GM21528 (cell line): ENCODE measurements around the gene CDK5R2.
"Not testable (repeated sequence)": the region's sequence is repeated elsewhere in the genome, so short reads cannot be mapped to it uniquely, and the experiment has no call there.

Source experiments
- ATAC-seq: cut with Tn5 transposase; IDR thresholded peaks from one replicate; pipeline ENCODE4 v1.9.1; 2021; ENCODE audit warnings: mild to moderate bottlenecking, moderate library complexity; ENCODE audit not compliant: unreplicated experiment, low FRiP score

Gene CDK5R2

DNA sequence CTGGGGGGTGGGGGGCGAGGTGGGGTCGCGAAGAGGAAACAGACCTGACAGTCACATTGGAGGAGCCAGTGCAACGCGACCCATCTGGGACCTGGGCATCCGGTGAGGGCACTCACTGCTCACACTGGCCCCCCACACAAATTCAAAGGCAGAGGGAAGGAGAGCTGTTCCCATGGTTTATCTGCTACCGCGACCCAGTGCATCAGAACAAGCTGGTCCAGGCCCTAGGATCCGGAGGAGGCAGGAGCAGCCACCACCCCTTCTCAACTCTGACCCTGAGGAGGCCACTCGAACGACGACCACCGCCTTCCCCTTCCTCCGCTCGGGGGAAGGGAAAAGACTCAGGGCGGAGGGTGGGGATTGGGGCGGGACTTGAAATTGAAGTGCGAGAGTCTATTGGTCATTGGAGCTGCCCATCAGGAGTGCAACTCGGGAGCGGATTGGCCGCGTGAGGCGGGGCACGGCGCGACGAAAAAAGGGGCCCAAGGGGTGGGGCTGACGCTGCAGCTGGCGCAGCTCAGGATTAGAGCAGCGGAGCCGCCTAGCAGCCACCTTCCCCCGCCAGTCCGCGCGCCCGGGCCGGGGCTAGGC lies at the start of gene CDK5R2:
TSS of gene CDK5R2 (plus strand) at position 526 of the 591 bp plus-strand sequence. CDS start 155 bp downstream, outside the sequence.
- peak; percentile 96 for ATAC-seq

DNA sequence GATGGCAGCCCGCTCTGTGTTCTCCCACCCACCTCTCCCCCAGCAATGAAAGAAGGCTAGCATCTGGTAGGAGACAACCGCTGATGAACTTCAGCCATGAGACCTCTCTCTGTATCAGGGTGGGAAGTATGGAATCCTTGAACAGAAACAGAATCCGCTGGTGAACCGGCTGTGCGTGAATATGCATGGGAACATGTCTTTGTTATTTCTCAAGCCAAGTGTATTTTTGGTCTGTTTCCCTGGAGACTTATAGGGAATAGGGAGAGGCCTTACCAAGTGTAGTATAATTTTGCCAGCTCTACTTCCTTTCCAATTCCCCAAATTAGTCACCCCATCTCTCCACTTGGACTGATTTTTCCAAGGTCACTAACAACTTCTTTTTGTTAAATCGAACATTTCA lies 48.7 kb upstream of the CDK5R2 start:
- no peak for ATAC-seq

DNA sequence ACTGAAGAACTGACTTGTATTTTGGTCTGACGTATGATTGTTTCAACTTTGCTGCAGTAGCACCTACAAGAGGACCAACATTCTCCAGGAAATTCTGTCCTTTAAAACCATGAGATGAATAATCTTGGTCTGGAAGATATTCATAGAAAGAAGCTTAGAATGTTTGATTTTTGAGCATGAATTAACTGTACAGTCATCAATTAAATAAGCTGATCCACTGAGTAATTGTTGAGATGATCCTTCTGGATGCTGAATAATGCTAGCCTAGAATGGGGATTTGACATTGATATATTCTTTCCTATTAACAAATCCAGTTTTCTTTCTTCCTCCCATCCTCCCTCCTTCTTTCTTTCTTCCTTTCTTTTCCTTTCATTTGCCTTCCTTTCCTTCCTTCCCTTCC lies 39.0 kb upstream of the CDK5R2 start:
- ATAC-seq, result no peak

DNA sequence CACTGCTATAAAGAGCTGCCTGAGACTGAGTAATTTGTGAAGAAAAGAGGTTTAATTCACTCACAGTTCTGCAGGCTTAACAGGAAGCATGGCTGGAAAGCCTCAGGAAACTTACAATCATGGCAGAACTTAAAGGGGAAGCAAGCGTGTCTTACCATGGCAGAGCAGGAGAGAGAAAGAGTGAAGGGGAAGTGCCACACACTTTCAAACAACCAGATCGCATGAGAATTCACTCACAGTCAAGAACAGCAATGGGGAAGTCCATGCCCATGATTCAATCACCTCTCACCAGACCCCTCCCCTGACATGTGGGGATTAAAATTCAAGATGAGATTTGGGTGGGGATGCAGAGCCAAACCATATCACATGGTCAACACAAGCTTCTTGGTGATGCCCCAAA lies 34.7 kb upstream of the CDK5R2 start:
- no peak for ATAC-seq

DNA sequence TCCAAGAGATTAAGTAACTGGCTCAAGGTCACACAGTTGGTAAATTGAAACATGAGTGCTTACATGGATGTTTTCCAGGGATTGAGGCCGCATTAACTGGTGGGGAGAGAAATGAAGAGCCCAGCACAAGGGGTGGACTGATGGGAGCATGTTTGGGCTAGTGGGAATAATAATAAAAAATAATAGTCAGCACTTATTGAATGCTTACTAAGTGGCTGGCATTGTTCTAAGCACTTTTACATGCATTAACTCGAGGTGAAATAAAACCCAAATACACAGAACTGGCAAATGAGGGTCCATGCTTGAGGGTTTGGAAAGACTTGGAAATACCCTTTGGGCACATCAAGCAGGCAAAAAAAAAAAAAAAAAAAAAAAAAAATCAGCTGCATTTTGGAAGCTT lies 34.0 kb upstream of the CDK5R2 start:
- no peak for ATAC-seq

DNA sequence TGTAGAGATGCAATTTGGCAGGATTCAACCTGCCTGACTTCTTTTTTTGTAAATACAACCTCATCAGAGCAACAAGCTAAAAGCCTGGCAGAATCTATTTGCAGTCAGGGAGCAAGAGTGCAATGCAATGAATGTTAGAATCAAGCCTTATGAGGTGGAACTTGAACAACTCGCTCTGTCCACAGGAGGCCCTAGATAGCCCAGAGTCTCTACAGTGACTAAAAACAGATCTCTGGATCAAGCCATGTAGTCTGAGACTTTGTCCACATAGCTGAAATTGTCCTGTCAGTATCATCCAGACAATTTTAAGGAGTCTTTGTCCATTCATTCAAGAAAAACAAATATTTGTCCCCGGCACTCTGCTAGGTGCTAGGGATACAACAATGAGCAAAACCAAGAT lies 32.0 kb upstream of the CDK5R2 start:
- no peak for ATAC-seq

DNA sequence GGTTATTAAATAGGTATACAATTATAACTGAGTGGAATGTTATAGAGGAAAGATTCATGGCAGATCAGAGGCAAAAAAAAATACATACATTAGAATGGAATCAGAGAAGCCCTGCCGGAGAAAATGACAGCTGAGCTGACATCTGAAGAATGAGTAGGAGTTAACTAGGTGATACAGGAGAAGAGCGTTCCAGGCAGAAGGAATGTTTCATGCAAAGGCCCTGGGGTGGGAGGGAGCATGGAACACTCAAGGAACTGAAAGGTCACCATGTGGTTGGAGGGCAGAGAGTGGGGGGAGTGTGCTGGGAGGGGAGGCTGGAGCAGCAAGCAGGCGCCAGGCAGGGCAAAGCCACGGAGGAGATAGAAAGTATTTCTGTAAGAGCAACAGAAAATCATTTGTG lies 31.6 kb upstream of the CDK5R2 start:
- no peak for ATAC-seq

DNA sequence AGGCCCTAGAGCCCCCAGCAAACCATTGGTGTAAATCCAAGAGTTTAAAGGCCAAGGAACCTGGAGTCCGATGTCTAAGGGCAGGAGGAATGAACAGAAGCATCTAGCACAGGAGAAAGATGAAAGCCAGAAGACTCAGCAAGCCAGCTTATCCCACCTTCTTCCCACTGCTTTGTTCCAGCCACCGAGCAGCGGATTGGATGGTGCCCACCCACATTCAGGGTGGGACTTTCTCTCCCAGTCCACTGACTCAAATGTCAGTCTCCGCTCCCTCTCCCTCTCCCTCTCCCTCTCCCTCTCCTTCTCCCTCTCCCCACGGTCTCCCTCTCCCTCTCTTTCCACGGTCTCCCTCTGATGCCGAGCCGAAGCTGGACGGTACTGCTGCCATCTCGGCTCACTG lies 29.0 kb upstream of the CDK5R2 start:
- not testable (repeated sequence) for ATAC-seq

DNA sequence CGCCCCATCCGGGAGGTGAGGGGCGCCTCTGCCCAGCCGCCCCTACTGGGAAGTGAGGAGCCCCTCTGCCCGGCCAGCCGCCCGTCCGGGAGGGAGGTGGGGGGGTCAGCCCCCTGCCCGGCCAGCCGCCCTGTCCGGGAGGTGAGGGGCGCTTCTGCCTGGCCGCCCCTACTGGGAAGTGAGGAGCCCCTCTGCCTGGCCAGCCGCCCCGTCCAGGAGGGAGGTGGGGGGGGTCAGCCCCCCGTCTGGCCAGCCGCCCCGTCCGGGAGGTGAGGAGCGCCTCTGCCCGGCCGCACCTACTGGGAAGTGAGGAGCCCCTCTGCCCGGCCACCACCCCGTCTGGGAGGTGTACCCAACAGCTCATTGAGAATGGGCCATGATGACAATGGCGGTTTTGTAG lies 27.7 kb upstream of the CDK5R2 start:
- not testable (repeated sequence) for ATAC-seq

DNA sequence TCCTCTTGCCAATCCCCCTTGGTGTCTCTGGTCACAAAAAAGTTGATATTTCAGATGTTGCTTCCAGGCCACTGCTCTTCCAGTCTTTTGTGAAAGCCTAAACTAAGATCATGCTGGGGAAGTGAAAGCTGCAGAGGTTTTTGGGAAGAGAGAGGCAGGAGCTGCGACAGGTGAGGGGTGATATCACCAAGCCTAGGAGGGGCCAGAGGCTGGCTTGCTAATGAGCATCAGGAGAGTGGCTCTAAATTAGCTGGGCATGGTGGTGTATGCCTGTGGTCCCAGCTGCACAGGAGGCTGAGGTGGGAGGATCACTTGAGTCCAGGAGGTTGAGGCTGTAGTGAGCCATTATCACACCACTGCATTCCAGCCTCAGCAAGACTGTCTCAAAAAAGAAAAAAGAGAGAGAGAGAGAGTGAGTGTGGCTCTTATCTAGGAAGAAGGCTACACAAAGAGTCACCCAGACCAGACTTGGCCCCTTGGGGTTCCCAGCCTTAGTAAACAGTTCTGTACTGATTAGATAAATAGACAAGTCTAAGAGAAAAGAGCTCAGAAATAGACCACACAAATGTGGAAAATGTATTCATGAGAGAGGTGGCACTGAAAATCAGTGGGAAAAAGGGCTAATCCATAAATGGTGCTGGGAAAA lies 14.6 kb upstream of the CDK5R2 start:
- no peak for ATAC-seq

DNA sequence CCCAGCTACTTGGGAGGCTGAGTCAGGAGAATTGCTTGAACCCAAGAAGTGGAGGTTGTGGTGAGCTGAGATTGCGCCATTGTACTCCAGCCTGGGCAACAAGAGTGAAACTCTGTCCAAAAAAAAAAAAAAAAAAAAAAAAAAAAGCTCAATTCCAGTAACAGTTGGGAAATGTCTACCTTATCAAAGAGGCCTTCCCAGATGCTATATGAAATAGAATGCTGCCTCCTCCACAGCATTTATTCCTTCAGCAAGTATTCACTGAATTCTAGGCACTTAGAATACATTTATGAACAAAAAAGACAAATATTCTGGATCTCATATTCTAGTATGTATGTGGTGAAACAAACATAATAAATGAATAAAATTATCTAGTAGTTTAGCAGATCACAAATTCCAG lies 12.8 kb upstream of the CDK5R2 start:
- no peak for ATAC-seq

DNA sequence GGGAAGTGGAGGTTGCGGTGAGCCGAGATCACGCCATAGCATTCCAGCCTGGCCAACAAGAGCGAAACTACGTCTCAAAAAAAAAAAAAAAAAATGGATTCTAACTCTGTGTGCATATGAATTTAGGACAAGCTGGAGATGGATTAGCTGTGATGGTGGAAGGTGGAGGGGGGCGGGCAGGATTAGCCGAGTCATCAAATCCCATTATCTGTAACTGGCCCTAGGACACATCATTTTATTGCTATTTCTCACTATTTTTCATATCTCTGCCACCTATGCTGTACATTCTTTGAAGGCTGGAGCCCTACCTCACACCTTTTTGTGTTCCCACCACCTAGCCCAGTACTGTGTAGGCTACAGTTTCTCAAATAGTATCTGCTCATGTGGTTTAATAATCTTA lies 7.3 kb upstream of the CDK5R2 start:
- no peak for ATAC-seq

DNA sequence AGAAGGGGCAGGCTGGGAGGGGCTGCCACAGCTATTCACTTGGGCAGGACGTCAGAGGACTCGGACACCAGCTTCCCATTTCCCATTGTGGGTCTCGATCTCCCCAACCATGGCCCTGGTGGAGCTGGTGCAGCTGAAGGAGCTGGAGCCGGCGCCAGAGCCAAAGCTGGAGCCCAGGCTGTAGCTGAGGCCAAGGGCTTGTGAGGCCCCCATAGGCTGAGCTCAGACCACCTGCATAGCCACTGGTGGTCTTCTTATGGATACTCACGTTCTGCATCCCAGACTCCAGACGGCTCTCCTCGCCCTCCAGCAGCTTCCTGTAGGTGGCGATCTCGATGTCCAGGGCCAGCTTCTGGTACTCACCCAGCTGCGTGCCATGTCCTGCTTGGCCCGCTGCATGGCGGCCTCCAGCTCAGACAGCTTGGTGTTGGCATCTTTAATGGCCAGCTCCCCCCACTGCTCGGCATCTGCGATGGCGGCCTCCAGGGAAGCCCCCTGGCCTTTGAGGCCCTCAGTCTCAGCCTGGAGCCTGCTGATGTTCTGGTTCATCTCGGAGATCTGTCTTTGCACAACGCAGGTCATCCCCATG lies 6.0 kb upstream of the CDK5R2 start:
- ATAC-seq, result no peak

DNA sequence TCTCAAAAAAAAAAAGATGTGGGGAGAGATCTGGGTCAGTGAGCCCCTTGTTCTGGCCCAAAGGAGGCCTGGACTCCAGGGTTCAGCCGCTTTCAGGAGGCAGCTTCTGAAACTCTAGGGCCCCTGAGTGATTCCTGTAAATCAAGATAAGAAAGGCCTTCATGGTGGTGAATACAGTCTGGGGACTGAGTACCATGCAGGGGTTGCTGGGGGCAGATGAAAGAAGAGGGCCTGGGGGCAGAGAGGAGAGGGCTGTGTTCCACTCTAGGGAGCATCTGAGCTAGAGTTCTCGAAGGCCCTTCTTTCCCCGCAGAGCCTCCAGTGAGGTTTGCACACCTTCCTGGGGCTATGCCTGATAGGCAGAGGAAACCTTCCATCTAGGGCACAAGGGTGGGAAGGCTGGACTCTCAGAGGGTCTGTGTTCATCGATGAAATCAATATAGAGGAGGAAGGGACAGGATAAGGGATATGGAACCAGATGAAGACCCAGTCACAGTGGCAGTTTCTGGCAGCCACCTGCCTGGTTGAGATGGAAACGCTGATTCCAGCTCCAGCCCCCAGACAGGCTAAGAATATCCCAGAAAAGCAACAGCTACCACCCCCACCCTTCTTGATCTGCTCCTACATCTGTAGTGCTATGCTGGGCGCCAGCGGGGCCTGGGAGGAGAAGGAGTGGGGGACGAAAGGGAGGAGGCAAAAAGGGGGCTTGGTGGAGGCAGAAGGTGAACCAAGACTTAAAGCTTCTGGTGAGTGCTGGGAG lies 4.7 kb upstream of the CDK5R2 start:
- no peak for ATAC-seq

DNA sequence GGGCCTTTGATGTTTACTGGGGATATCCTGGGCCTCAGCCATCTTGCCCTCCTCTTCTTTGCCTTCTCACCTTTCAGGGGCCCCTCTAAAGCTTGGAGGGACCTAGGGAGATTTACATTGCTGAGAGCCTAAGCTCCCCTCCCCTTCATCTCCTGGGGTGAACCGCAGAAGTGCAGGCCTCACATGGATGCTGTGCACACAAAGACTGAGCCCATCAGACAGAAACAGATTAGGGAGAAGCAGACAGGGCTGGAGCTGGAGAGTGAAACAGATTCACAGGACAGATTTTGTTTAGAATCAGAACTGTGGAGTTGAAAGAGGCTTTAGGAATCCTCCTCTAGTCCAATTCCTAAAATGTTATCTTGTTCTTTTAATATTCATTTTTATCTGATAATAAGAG lies 3.4 kb upstream of the CDK5R2 start:
- ATAC-seq, result no peak

DNA sequence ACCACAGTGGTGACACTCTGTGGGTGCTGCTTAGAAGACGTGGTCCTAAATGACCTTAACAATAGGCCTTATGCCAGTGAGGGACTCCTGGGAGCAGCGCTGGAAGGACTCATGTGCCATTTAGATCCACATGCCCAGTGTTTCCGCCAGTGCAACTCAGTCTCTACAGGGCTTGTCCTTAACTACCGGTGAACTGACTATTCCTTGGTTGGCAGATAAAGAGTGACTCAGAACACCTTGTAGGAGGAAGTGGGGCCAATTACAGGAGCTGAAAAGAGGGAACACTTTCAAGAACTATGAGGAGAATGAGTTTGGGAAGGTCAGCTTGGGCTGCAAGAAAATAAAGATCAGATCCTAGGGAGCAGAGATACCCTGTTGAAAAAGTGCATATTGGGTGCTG lies 1.8 kb upstream of the CDK5R2 start:
- no peak for ATAC-seq

DNA sequence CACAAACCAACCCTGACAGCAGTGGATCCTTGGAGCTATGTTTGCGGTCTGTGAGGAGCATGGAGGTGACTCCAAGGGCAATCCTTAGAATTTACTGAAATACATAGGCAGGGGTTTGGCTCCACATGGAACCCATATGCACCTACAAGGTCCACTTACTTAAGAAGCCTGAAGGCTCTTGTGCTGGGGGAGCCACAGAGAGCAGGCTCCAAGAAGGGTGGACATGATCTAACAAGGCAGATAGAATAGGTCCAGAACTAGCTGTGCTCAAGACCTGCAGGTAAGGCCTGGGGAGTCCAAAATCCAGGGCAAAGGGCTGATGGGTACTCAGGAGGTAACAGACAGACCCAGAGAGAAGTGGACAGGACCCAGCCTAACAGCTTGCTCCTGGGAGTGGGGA lies 1.2 kb upstream of the CDK5R2 start:
- ATAC-seq, result no peak

DNA sequence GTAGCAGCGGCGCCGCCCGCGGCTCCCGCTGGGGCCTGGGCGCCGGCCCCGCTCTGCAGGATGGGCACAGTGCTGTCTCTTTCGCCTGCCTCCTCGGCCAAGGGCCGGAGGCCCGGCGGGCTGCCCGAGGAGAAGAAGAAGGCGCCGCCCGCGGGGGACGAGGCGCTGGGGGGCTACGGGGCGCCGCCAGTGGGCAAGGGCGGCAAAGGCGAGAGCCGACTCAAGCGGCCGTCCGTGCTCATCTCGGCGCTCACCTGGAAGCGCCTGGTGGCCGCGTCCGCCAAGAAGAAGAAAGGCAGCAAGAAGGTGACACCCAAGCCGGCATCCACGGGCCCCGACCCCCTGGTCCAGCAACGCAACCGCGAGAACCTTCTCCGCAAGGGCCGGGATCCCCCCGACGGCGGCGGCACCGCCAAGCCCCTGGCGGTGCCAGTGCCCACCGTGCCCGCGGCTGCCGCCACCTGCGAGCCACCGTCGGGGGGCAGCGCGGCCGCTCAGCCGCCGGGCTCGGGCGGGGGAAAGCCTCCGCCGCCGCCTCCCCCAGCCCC lies 369 bp downstream of the CDK5R2 start:
- ATAC-seq, result no peak

DNA sequence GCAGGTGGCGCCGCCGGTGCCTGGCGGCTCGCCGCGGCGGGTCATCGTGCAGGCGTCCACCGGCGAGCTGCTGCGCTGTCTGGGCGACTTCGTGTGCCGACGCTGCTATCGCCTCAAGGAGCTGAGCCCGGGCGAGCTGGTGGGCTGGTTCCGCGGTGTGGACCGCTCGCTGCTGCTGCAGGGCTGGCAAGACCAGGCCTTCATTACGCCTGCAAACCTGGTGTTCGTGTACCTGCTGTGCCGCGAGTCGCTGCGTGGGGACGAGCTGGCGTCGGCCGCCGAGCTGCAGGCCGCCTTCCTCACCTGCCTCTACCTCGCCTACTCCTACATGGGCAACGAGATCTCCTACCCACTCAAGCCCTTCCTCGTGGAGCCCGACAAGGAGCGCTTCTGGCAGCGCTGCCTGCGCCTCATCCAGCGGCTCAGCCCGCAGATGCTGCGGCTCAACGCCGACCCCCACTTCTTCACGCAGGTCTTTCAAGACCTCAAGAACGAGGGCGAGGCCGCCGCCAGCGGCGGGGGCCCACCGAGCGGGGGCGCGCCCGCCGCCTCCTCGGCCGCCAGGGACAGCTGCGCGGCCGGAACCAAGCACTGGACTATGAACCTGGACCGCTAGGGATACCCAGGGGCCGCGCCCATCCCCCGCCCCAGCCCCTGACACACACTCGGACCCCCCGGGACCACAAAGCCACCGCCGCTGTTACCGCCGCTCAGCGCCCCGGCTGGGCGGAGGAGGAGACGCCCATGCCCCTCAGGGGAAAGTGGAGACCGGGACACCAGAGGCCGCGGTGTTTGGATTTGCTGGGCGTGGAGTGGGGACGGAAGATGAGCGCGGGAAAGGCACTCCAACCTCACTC lies 1.1 kb downstream of the CDK5R2 start:
- no peak for ATAC-seq

DNA sequence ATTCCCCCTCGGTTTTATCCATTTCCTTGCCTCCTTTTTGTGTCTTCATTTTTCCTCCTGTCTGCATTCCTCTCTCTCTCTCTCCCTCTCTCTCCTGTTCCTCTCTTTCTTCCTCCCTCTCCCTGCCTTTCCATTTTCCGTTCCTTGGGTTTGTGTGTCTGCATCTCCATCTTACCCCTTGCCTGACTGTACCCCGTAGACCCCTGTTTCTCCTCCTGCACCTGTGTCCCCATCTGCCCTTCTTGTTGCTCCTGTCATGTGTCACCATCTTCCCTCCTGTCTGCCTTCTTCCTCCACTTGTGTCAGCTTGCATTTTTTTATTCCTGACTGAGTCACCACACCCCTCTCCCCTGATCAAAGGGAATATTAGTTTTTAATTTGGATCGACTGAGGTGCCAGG lies 1.8 kb downstream of the CDK5R2 start:
- no peak for ATAC-seq
